Hematopoietic multipotent progenitor cell treated with erythropoietin and hydrocortisone succinate and interleukin-3 and kit ligand, for 4 days (in vitro differentiated cells): ENCODE results near the gene GPR78.
"Not testable (repeated sequence)": the region's sequence is repeated elsewhere in the genome, so short reads cannot be mapped to it uniquely, and the experiment has no call there.

Experiments used
- DNase-seq: peaks from one replicate; pipeline ENCODE4 v3.0.0-alpha.2; 2015

Gene GPR78

GRCh38 chr4:8618421-8618820 is 38.2 kb downstream of the GPR78 start:
- DNase-seq = no peak

- DNase-seq = no peak
These were observed 38.9 kb downstream of the GPR78 start for GRCh38 chr4:8618961-8619720.

- not testable (repeated sequence) for DNase-seq
These were observed 40.9 kb downstream of the GPR78 start for GRCh38 chr4:8621135-8621534.

- not testable (repeated sequence) for DNase-seq
These were observed 44.5 kb downstream of the GPR78 start for GRCh38 chr4:8624601-8625272.

GRCh38 chr4:8630240-8630905 is 50.2 kb downstream of the GPR78 start:
- not testable (repeated sequence) for DNase-seq

GRCh38 chr4:8631896-8632295 is 51.7 kb downstream of the GPR78 start:
- DNase-seq = not testable (repeated sequence)

GRCh38 chr4:8634773-8635172 is 54.6 kb downstream of the GPR78 start:
- not testable (repeated sequence) for DNase-seq

- not testable (repeated sequence) for DNase-seq
These were observed 55.8 kb downstream of the GPR78 start for GRCh38 chr4:8635897-8636554.
